NCI-H1417 treated with DMSO at 0.1 percent for 48 hours (cell line): ENCODE data around the gene RNF212B.

Experiments
- DNase-seq: peaks from one replicate; lab custom pipeline; 2025; lab: John Stamatoyannopoulos, UW

Gene RNF212B

GRCh38 chr14:23296012-23296777 is 58.5 kb downstream of the RNF212B start:
- DNase-seq: no peak

GRCh38 chr14:23297096-23297495 is 59.4 kb downstream of the RNF212B start:
- DNase-seq: no peak

- DNase-seq: no peak
Measured at GRCh38 chr14:23297611-23298277, 60.0 kb downstream of the RNF212B start.

GRCh38 chr14:23299211-23299957 is 61.6 kb downstream of the RNF212B start:
- no peak for DNase-seq

- DNase-seq: no peak
Measured at GRCh38 chr14:23299986-23300686, 62.4 kb downstream of the RNF212B start.

- no peak for DNase-seq
Measured at GRCh38 chr14:23300687-23301223, 63.0 kb downstream of the RNF212B start.

GRCh38 chr14:23301288-23301968 is 63.7 kb downstream of the RNF212B start:
- DNase-seq: peak; percentile 98

GRCh38 chr14:23301969-23302289 is 64.2 kb downstream of the RNF212B start:
- DNase-seq: no peak

GRCh38 chr14:23302290-23303225 is 64.8 kb downstream of the RNF212B start, which contains the start of gene PPP1R3E:
PPP1R3E (minus strand) TSS chr14:23302859; CDS start chr14:23302576, 283 bp downstream.
- peak; percentile 26 for DNase-seq

- DNase-seq: peak; percentile 26
Measured at GRCh38 chr14:23306412-23307145, 68.8 kb downstream of the RNF212B start, which contains the start of gene BCL2L2. BCL2L2 (plus strand) TSS chr14:23306833; CDS start chr14:23307768, 935 bp downstream.

GRCh38 chr14:23307146-23307530 is 69.4 kb downstream of the RNF212B start:
- no peak for DNase-seq

- DNase-seq: no peak
Measured at GRCh38 chr14:23307687-23308644, 70.2 kb downstream of the RNF212B start.

GRCh38 chr14:23308721-23309445 is 71.1 kb downstream of the RNF212B start:
- DNase-seq: no peak

- no peak for DNase-seq
Measured at GRCh38 chr14:23310546-23310945, 72.8 kb downstream of the RNF212B start.

- no peak for DNase-seq
Measured at GRCh38 chr14:23316300-23316699, 78.6 kb downstream of the RNF212B start.

- no peak for DNase-seq
Measured at GRCh38 chr14:23319746-23320583, 82.2 kb downstream of the RNF212B start.
